ENCODE results near the gene CLTCL1. TPM values are rescaled to one million over a fixed set of nuclear protein-coding genes. Genes with fewer than 3 reads are reported as not detected.

The CLTCL1 gene
- polyA plus RNA-seq, 1 donor (not counting 4 experiments of a cell fraction or from before 2014, with no cell fraction given), result 12.4 TPM

- TF ChIP-seq, protein P1, sequence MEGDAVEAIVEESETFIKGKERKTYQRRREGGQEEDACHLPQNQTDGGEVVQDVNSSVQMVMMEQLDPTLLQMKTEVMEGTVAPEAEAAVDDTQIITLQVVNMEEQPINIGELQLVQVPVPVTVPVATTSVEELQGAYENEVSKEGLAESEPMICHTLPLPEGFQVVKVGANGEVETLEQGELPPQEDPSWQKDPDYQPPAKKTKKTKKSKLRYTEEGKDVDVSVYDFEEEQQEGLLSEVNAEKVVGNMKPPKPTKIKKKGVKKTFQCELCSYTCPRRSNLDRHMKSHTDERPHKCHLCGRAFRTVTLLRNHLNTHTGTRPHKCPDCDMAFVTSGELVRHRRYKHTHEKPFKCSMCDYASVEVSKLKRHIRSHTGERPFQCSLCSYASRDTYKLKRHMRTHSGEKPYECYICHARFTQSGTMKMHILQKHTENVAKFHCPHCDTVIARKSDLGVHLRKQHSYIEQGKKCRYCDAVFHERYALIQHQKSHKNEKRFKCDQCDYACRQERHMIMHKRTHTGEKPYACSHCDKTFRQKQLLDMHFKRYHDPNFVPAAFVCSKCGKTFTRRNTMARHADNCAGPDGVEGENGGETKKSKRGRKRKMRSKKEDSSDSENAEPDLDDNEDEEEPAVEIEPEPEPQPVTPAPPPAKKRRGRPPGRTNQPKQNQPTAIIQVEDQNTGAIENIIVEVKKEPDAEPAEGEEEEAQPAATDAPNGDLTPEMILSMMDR (optimal IDR thresholded peaks at IDR 0.05 in 1 of 3, IDR thresholded peaks at IDR 0.05 in 1 of 3, conservative IDR thresholded peaks at IDR 0.05 in 1 of 3; ENCODE audit: extremely low read depth in 1 of 3, insufficient read depth in 2 of 3, low read length in 3 of 3), result no peak
- TF ChIP-seq EZH2 (IDR thresholded peaks at IDR 0.05; ENCODE audit: low read length), result no peak
These were observed 66.5 kb downstream of the CLTCL1 start for GRCh38 chr22:19224985-19225384.

DNA sequence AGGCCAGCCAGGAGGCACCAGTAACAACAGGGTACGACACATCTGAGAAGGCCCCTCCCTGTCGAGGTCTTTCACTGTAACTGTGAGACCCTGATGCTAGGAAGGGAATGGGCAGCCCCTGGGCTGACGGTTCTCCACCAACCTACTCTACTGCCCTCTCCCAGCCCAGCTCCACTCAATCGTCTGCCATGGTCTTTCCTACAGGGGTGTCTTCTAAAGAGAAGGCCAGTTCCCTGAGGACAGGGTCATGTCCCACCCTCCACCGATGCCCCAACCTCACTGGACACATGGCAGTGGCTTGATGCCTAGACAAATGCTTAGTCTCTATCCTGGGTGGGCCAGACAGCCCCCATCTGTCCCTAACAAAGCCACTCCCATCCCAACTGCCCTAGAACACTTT is 67.0 kb downstream of the CLTCL1 start:
- Histone ChIP-seq H3K4me2 (ENCODE audit: control insufficient read depth, extremely low read depth, insufficient read depth, low read depth, low read length) (no peak overlapping the region), H3K36me3 (ENCODE audit: control insufficient read depth in 2 of 2, extremely low read depth in 1 of 2, insufficient read depth in 2 of 2, low read length in 2 of 2) (peaks cover 15 to 33% of the 10 kb centered on the region in 2 experiments), H3K9me3 (ENCODE audit: control insufficient read depth, low read depth, low read length) (no peaks in the 10 kb centered on the region), H4K20me1 (ENCODE audit: control insufficient read depth, extremely low read depth, insufficient read depth, low read length) (no peaks in the 10 kb centered on the region), H3K9me1 (ENCODE audit: control insufficient read depth, extremely low read depth, insufficient read depth, low read length) (no peaks in the 10 kb centered on the region), H3K4me3 (ENCODE audit: control insufficient read depth in 2 of 3, extremely low read depth in 1 of 3, insufficient read depth in 2 of 3, low read depth in 1 of 3, low read length in 3 of 3) (no peak overlapping the region), H2AFZ (ENCODE audit: control insufficient read depth, low read length) (no peak overlapping the region), H3K27ac (ENCODE audit: control insufficient read depth, insufficient read depth, low read length) (no peak overlapping the region), H3K79me2 (ENCODE audit: control insufficient read depth, insufficient read depth, low read length) (no peaks in the 10 kb centered on the region), H3K4me1 (ENCODE audit: control insufficient read depth, extremely low read depth, insufficient read depth, low read length) (no peaks in the 10 kb centered on the region), H3K9ac (ENCODE audit: control insufficient read depth, extremely low read depth, insufficient read depth, low read length) (no peak overlapping the region), H3K27me3 (ENCODE audit: control insufficient read depth, extremely low read depth, insufficient read depth, low read length) (no peaks in the 10 kb centered on the region)
- TF ChIP-seq EZH2 (IDR thresholded peaks at IDR 0.05; ENCODE audit: low read length), result no peak
- TF ChIP-seq, protein P1 (optimal IDR thresholded peaks at IDR 0.05 in 1 of 3, IDR thresholded peaks at IDR 0.05 in 1 of 3, conservative IDR thresholded peaks at IDR 0.05 in 1 of 3; ENCODE audit: extremely low read depth in 1 of 3, insufficient read depth in 2 of 3, low read length in 3 of 3), result no peak
- DNase-seq (ENCODE audit: low read depth, low spot score) (no peak), FAIRE-seq (no peak)
- dilution Hi-C loops (cut with MboI; ENCODE audit: extremely low pct_ligation_motif_present, low sequenced_read_pairs), result no loop called here

More at GRCh38 chr22:19224985-19225384, 66.5 kb downstream of the CLTCL1 start:
- Histone ChIP-seq H3K4me3 (ENCODE audit: control insufficient read depth in 2 of 3, extremely low read depth in 1 of 3, insufficient read depth in 2 of 3, low read depth in 1 of 3, low read length in 3 of 3) (no peak overlapping the region), H3K9me1 (ENCODE audit: control insufficient read depth, extremely low read depth, insufficient read depth, low read length) (no peaks in the 10 kb centered on the region), H3K27ac (ENCODE audit: control insufficient read depth, insufficient read depth, low read length) (no peak overlapping the region), H3K4me1 (ENCODE audit: control insufficient read depth, extremely low read depth, insufficient read depth, low read length) (no peaks in the 10 kb centered on the region), H3K4me2 (ENCODE audit: control insufficient read depth, extremely low read depth, insufficient read depth, low read depth, low read length) (no peak overlapping the region), H4K20me1 (ENCODE audit: control insufficient read depth, extremely low read depth, insufficient read depth, low read length) (no peaks in the 10 kb centered on the region), H3K9ac (ENCODE audit: control insufficient read depth, extremely low read depth, insufficient read depth, low read length) (no peak overlapping the region), H2AFZ (ENCODE audit: control insufficient read depth, low read length) (no peak overlapping the region), H3K27me3 (ENCODE audit: control insufficient read depth, extremely low read depth, insufficient read depth, low read length) (no peaks in the 10 kb centered on the region), H3K9me3 (ENCODE audit: control insufficient read depth, low read depth, low read length) (no peaks in the 10 kb centered on the region), H3K36me3 (ENCODE audit: control insufficient read depth in 2 of 2, extremely low read depth in 1 of 2, insufficient read depth in 2 of 2, low read length in 2 of 2) (peaks cover 15 to 28% of the 10 kb centered on the region in 2 experiments), H3K79me2 (ENCODE audit: control insufficient read depth, insufficient read depth, low read length) (no peaks in the 10 kb centered on the region)
- dilution Hi-C loops (cut with MboI; ENCODE audit: extremely low pct_ligation_motif_present, low sequenced_read_pairs), result no loop called here
- FAIRE-seq (no peak), DNase-seq (ENCODE audit: low read depth, low spot score) (no peak)
